Measurements from ENCODE around the gene LASP1.
"Not testable (repeated sequence)": the region's sequence is repeated elsewhere in the genome, so short reads cannot be mapped to it uniquely, and the experiment has no call there.

LASP1 gene

GRCh38 chr17:38911081-38911730, 41.3 kb downstream of the LASP1 start:
- DNase-seq = no peak

DNA sequence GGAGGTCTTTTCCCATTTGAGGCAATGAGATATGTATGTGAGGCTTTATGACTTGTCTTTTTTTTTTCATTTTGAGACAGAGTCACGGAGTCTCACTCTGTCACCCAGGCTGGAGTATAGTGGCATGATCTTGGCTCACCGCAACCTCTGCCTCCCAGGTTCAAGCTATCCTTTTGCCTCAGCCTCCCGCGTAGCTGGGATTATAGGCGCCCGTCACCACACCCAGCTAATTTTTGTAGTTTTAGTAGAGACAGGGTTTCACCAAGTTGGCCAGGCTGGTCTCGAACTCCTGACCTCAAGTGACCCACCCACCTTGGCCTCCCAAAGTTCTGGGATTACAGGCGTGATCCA, 41.8 kb downstream of the LASP1 start:
- DNase-seq = not testable (repeated sequence)

DNA sequence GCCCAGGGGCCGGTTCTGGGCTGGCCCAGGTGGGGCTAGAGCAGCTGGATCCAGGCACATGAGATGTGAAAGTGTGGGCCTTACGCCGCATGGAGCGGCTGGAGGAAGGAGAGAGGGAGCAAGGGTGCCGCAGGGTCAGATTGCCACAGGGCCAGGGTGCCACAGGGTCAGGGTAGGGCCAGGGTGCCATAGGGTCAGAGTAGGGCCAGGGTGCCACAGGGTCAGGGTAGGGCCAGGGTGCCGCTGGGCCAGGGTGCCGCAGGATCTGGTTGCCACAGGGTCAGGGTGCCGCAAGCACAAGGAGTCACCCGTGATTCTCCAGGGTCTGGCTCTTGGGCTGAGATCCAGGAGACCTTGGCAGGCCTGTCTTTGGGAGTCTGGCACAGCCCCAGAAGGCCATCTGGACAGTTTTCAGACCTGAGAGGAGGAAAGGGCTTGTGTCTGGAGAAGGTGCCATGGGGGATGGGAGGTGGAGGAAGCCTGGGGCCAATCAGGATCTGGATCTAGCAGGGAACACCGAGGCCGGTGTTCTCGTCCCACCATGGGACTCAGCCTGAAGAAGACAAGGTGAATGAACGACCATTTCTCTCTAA, 42.5 kb downstream of the LASP1 start:
- DNase-seq = no peak

- DNase-seq = no peak
Observed at GRCh38 chr17:38914741-38915638, 45.1 kb downstream of the LASP1 start.

DNA sequence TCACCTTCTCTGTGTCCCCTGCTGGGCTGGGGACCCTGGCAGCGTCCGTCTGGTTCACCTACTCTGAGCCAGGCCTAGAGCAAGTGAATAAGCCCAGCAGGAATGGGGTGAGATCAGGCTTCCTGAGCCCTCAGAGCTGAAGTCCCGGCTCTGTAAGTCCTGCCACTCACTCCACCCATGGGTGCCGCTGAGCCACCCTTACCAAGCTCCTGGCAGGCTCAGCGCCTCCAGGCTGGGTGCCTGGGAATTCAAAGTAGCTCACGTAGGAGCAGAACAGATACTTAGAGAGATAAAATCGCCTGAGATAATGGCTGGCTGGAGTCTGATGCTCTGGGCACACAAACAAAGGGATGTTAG, 45.8 kb downstream of the LASP1 start:
- DNase-seq = no peak

DNA sequence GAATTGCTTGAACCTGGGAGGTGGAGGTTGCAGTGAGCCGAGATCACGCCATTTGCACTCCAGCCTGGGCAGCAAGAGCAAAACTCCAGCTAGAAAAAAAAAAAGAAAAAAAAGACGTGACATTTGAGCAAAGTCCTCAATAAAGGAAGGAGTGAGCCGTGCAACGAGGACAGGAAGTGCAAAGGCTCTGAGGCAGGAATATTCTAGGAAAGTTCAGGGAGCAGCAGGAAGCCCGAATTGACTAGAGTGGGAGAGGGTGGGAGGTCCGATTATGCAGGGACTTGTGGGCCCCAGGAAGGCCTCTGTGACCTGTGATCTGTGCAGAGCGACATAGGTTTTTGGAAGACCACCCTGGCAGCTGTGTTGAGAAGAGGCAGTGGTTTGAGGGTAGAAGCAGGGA, 46.9 kb downstream of the LASP1 start:
- DNase-seq = no peak

DNA sequence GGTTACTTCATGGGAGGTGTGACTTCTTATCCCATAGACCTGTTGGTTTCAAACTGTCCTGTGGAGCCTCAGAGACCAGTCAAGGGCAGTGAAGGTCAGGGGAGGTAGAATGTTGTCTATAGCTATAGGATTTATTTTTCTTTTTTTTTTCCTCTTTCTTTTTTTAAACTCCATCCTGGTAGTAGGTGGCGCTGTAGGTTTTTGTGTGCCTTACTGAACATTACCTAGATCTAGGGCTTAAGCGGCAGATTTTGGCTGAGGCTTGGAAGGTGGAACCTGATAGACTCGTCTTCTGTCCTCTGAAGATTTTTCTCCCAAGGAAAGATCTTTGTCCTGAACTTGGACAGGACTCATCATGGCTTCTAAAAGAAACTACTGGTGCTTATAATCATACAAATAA, 47.4 kb downstream of the LASP1 start:
- no peak for DNase-seq

- no peak for DNase-seq
Observed at GRCh38 chr17:38918129-38918913, 48.5 kb downstream of the LASP1 start.

- DNase-seq = no peak
Observed at GRCh38 chr17:38918916-38919315, 49.1 kb downstream of the LASP1 start.

- DNase-seq = no peak
Observed at GRCh38 chr17:38919316-38920078, 49.6 kb downstream of the LASP1 start.

- DNase-seq = no peak
Observed at GRCh38 chr17:38920374-38921291, 50.8 kb downstream of the LASP1 start.

GRCh38 chr17:38921756-38922411, 52.0 kb downstream of the LASP1 start:
- DNase-seq = no peak

DNA sequence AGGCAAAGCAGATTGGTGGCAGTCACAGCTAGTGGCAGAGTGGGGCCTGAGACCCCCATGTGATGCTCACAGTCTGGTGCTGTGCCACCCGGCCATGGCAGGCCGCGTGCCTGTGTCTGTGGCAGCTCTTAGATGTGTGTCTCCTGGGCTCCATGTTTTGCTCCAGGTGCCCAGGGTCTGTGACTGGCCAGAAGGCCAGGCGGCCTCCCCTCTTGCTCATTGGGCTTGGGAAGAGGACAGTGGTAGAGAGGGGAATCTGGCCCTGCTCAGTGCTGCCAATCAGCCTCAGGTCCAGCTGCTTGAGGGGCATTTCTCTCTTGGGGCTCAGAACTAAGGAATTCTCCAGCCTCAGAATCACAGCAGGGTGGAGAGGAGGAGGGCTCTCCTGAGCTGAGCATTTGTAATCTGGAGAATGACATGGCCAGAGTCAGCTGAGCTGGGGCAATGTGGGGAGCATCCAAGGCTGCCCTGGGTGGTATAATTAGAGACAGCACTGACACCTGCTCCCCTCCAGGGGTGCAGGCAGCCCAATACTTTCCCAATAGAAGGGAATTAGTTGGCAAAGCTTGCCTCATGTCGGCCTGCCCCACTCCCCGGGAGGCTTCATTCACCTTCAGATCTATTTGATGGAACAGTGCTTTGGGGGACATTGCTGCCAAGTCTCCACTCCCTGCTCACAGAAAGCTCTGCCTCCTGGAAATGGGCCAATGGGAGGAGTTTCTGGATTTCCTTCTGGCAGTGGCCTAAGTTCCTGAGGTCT, 52.9 kb downstream of the LASP1 start:
- no peak for DNase-seq

GRCh38 chr17:38925263-38925995, 55.6 kb downstream of the LASP1 start, which contains the start of gene LASP1NB:
Gene LASP1NB, plus strand, starts transcription at chr17:38925614.
- DNase-seq = peak; percentile 50

GRCh38 chr17:38926293-38927070, 56.6 kb downstream of the LASP1 start:
- no peak for DNase-seq

GRCh38 chr17:38930782-38931181, 60.9 kb downstream of the LASP1 start:
- DNase-seq = not testable (repeated sequence)

- DNase-seq = not testable (repeated sequence)
Observed at GRCh38 chr17:38933962-38934361, 64.1 kb downstream of the LASP1 start.

- DNase-seq = no peak
Observed at GRCh38 chr17:38939987-38940386, 70.1 kb downstream of the LASP1 start.
